HL-60 (cell line): ENCODE data around the gene ATP11B.
"Not testable (repeated sequence)": the region's sequence is repeated elsewhere in the genome, so short reads cannot be mapped to it uniquely, and the experiment has no call there.

Source experiments
- DNase-seq, 2 experiments: peaks; one replicate each; pipeline ENCODE4 v3.0.0-alpha.2; 2010 to 2020; ENCODE audit warnings: low read depth in 1 of 2, low spot score in 1 of 2
- H3K27ac ChIP-seq: fragments of 250-450 bp; sonication (Bioruptor Pico); replicated peaks from 2 replicates; pipeline ENCODE4 v1.5.1; 2020; ENCODE audit warnings: mild to moderate bottlenecking, moderate library complexity
- H3K27me3 ChIP-seq: fragments of 250-450 bp; sonication (Bioruptor Pico); 2 replicates; pipeline ENCODE4 v1.5.1; 2021; ENCODE audit warnings: mild to moderate bottlenecking, moderate library complexity; ENCODE audit not compliant: insufficient read depth, poor library complexity, severe bottlenecking
- H3K4me3 ChIP-seq: replicated peaks from 2 replicates; pipeline ENCODE4 v1.5.1; 2011; ENCODE audit warnings: mild to moderate bottlenecking, control low read depth, low read length; ENCODE audit not compliant: insufficient read depth
- GABPA ChIP-seq: IDR thresholded peaks from 2 replicates; pipeline ENCODE4 v1.6.1; 2012; ENCODE audit warnings: low read depth
- POLR2AphosphoS5 ChIP-seq: IDR thresholded peaks from 2 replicates; pipeline ENCODE4 v1.6.1; 2012; ENCODE audit warnings: low read depth
- SPI1 ChIP-seq: IDR thresholded peaks from 2 replicates; pipeline ENCODE4 v1.6.1; 2012; ENCODE audit warnings: low read depth, mild to moderate bottlenecking, borderline replicate concordance
- TF ChIP-seq, protein P1 (sequence below): IDR thresholded peaks from one replicate; pipeline ENCODE4 v1.5.1; 2011; ENCODE audit warnings: low read length, control low read depth, inconsistent platforms; ENCODE audit not compliant: insufficient read depth
- TF ChIP-seq, protein P2 (sequence below): IDR thresholded peaks from 2 replicates; pipeline ENCODE4 v1.6.1; 2012; ENCODE audit warnings: low read depth; ENCODE audit not compliant: insufficient replicate concordance

ATP11B gene

DNA sequence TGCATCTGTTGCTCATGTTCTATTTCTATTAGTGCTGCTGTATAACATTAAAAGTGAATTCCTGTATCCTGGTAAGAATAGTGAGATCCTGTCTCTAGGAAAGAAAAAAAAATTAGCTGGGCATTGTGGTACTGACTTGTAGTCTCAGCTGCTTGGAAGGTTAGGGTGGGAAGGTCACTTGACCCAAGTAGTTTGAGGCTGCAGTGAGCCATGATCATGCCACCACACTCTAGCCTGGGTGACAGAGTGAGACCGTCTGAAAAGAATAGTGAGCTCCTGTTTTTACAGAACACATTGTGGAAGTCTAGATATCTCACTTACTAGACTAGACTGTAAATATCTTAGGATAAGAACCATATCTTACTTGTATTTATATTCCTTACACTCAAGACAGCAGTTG, 4.6 kb downstream of the ATP11B start:
- H3K27ac ChIP-seq: no peak overlapping the region
- H3K27me3 ChIP-seq: no peaks in the 10 kb centered on the region
- no peak overlapping the region for H3K4me3 ChIP-seq
- no peak for DNase-seq
- TF ChIP-seq, protein P1, sequence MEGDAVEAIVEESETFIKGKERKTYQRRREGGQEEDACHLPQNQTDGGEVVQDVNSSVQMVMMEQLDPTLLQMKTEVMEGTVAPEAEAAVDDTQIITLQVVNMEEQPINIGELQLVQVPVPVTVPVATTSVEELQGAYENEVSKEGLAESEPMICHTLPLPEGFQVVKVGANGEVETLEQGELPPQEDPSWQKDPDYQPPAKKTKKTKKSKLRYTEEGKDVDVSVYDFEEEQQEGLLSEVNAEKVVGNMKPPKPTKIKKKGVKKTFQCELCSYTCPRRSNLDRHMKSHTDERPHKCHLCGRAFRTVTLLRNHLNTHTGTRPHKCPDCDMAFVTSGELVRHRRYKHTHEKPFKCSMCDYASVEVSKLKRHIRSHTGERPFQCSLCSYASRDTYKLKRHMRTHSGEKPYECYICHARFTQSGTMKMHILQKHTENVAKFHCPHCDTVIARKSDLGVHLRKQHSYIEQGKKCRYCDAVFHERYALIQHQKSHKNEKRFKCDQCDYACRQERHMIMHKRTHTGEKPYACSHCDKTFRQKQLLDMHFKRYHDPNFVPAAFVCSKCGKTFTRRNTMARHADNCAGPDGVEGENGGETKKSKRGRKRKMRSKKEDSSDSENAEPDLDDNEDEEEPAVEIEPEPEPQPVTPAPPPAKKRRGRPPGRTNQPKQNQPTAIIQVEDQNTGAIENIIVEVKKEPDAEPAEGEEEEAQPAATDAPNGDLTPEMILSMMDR: no peak
- TF ChIP-seq, protein P2, sequence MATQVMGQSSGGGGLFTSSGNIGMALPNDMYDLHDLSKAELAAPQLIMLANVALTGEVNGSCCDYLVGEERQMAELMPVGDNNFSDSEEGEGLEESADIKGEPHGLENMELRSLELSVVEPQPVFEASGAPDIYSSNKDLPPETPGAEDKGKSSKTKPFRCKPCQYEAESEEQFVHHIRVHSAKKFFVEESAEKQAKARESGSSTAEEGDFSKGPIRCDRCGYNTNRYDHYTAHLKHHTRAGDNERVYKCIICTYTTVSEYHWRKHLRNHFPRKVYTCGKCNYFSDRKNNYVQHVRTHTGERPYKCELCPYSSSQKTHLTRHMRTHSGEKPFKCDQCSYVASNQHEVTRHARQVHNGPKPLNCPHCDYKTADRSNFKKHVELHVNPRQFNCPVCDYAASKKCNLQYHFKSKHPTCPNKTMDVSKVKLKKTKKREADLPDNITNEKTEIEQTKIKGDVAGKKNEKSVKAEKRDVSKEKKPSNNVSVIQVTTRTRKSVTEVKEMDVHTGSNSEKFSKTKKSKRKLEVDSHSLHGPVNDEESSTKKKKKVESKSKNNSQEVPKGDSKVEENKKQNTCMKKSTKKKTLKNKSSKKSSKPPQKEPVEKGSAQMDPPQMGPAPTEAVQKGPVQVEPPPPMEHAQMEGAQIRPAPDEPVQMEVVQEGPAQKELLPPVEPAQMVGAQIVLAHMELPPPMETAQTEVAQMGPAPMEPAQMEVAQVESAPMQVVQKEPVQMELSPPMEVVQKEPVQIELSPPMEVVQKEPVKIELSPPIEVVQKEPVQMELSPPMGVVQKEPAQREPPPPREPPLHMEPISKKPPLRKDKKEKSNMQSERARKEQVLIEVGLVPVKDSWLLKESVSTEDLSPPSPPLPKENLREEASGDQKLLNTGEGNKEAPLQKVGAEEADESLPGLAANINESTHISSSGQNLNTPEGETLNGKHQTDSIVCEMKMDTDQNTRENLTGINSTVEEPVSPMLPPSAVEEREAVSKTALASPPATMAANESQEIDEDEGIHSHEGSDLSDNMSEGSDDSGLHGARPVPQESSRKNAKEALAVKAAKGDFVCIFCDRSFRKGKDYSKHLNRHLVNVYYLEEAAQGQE: no peak
- TF ChIP-seq SPI1 (no peak), GABPA (no peak), POLR2AphosphoS5 (no peak)

DNA sequence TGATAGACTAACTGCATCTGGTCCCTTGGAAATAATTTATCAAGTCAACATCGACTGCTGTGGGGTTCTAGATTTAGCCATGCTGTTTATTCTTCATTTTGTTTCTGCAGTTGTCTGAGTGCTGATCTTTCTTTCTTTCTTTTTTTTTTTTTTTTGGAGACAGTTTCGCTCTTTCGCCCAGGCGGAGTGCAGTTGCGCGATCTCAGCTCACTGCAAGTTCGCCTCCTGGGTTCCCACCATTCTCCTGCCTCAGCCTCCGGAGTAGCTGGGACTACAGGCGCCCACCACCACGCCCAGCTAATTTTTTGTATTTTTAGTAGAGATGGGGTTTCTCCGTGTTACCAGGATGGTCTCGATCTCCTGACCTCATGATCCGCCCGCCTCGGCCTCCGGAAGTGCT, 5.8 kb downstream of the ATP11B start:
- DNase-seq, H3K27me3 ChIP-seq, H3K4me3 ChIP-seq, H3K27ac ChIP-seq: not testable (repeated sequence)

DNA sequence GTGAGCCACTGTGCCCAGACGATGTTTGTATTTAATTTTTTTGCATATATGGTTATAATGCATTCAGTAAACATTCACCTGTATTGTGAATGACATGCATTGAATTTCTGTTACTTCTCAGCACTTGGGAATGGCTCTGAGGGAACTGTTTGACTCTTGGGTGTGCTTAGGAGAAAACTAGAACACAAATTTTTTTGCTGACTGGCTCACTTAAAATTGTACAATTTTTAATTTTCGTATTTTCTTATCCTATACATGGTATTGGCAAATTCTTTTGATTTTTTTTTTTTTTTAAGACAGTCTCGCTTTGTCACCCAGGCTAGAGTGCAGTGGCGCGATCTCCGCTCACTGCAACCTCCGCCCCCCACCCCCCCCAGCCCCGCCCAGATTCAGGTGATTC, 7.2 kb downstream of the ATP11B start:
- Histone ChIP-seq H3K27me3 (no peaks in the 10 kb centered on the region), H3K27ac (no peak overlapping the region), H3K4me3 (no peak overlapping the region)
- no peak for TF ChIP-seq SPI1
- no peak for TF ChIP-seq GABPA
- TF ChIP-seq POLR2AphosphoS5: no peak
- TF ChIP-seq, protein P2: no peak
- TF ChIP-seq, protein P1: no peak
- DNase-seq: no peak

DNA sequence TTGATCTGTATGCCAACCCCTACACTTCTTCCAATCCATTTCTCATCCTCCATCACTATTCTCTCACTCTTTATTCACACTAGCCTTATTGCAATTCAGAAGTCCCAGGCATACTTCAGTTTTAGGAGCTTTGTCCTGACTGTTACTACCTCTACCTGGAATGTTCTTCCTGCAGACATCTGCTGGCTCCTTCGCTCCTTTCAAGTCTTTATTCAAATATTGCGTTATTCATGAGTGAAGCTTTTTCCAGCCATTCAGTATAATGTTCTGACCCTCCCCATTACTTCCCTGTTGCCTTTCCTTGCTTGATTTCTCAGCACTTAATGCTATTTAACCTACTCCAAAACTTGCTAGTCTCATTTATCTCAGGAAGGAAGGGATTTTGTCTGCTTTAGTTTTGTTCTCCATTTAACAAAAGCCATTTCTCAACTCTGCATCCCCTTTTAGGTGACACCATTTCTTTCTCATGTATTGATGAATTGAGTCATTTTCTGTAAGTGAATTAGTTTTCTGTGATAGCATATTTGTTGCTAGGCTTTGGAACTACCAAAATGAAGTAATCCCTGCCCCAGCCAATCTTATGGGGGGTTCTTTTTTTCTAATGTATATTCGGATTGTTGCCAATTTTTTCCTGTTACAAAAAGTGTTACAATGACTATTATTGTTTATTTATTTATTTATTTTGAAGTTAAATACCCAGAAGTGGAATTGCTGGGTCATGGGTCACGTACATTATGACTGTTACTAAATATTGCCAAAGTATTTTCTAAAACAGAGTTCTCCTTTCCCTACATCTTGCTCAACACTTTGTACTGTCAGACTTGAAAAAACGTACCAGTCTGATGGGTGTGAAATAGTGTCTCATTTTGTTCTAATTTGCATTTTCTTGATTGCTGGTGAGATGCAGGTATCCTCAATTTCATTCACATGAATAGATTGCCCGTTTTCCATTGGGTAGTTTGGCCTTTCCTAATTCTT, 9.4 kb downstream of the ATP11B start:
- Histone ChIP-seq H3K4me3 (no peak overlapping the region), H3K27ac (peak overlapping the region; percentile 71), H3K27me3 (no peaks in the 10 kb centered on the region)
- peak in 1 of 2 experiments; percentile 54 for DNase-seq
- TF ChIP-seq, protein P1: no peak
- TF ChIP-seq POLR2AphosphoS5 (no peak), SPI1 (peak; percentile 76; the same call in 1 of the 2 replicates)
- TF ChIP-seq, protein P2: no peak
